ENCODE results near the gene GOSR1.

GRCh38 chr17:30541802-30542201, 64.6 kb downstream of the GOSR1 start:
- TF ChIP-seq RAD21 (IDR thresholded peaks at IDR 0.05; ENCODE audit: low read length), result no peak
- no peak for TF ChIP-seq TAF1 (IDR thresholded peaks at IDR 0.05; ENCODE audit: borderline replicate concordance, low read depth, low read length)
- no peak for TF ChIP-seq CTCF (IDR thresholded peaks at IDR 0.05)
- TF ChIP-seq USF2 (IDR thresholded peaks at IDR 0.05; ENCODE audit: borderline replicate concordance, low read depth, low read length), result no peak
- TF ChIP-seq IRF3 (IDR thresholded peaks at IDR 0.05; ENCODE audit: low read depth, low read length), result no peak
- no peak for TF ChIP-seq POLR2AphosphoS5 (IDR thresholded peaks at IDR 0.05; ENCODE audit: low read depth, low read length)
- no peak for TF ChIP-seq FOSL2 (IDR thresholded peaks at IDR 0.05; ENCODE audit: borderline replicate concordance, low read depth)
- no peak for TF ChIP-seq EP300 (IDR thresholded peaks at IDR 0.05; ENCODE audit: borderline replicate concordance in 1 of 2, low read depth in 1 of 2, low read length in 1 of 2)
- no peak for TF ChIP-seq TEAD4 (IDR thresholded peaks at IDR 0.05; ENCODE audit: borderline replicate concordance, insufficient read depth)
- no peak for TF ChIP-seq USF1 (IDR thresholded peaks at IDR 0.05; ENCODE audit: borderline replicate concordance, low read depth)
- no peak for TF ChIP-seq RXRA (IDR thresholded peaks at IDR 0.05; ENCODE audit: borderline replicate concordance, low read depth)
- no peak for TF ChIP-seq EZH2phosphoT487 (IDR thresholded peaks at IDR 0.05; ENCODE audit: borderline replicate concordance, low read depth)
- TF ChIP-seq SMC3 (IDR thresholded peaks at IDR 0.05; ENCODE audit: low read depth, low read length), result no peak
